GM20000 (cell line): Measurements from ENCODE around the gene CDCP1.
"Not testable (repeated sequence)": the region's sequence is repeated elsewhere in the genome, so short reads cannot be mapped to it uniquely, and the experiment has no call there.

Experiments used
- DNase-seq: peaks from one replicate; pipeline ENCODE4 v3.0.0; 2012; ENCODE audit warnings: low spot score
- TF ChIP-seq, protein P1 (sequence below): IDR thresholded peaks from 2 replicates; pipeline ENCODE4 v1.5.1; 2012; ENCODE audit warnings: mild to moderate bottlenecking, control low read depth; ENCODE audit errors: extremely low read depth, missing control alignments

Gene CDCP1

GRCh38 chr3:45078910-45079522 is 67.2 kb downstream of the CDCP1 start:
- no peak for DNase-seq

GRCh38 chr3:45078256-45078655 is 67.9 kb downstream of the CDCP1 start:
- not testable (repeated sequence) for DNase-seq

More at GRCh38 chr3:45078910-45079522, 67.2 kb downstream of the CDCP1 start:
- TF ChIP-seq, protein P1, sequence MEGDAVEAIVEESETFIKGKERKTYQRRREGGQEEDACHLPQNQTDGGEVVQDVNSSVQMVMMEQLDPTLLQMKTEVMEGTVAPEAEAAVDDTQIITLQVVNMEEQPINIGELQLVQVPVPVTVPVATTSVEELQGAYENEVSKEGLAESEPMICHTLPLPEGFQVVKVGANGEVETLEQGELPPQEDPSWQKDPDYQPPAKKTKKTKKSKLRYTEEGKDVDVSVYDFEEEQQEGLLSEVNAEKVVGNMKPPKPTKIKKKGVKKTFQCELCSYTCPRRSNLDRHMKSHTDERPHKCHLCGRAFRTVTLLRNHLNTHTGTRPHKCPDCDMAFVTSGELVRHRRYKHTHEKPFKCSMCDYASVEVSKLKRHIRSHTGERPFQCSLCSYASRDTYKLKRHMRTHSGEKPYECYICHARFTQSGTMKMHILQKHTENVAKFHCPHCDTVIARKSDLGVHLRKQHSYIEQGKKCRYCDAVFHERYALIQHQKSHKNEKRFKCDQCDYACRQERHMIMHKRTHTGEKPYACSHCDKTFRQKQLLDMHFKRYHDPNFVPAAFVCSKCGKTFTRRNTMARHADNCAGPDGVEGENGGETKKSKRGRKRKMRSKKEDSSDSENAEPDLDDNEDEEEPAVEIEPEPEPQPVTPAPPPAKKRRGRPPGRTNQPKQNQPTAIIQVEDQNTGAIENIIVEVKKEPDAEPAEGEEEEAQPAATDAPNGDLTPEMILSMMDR = no peak

DNA sequence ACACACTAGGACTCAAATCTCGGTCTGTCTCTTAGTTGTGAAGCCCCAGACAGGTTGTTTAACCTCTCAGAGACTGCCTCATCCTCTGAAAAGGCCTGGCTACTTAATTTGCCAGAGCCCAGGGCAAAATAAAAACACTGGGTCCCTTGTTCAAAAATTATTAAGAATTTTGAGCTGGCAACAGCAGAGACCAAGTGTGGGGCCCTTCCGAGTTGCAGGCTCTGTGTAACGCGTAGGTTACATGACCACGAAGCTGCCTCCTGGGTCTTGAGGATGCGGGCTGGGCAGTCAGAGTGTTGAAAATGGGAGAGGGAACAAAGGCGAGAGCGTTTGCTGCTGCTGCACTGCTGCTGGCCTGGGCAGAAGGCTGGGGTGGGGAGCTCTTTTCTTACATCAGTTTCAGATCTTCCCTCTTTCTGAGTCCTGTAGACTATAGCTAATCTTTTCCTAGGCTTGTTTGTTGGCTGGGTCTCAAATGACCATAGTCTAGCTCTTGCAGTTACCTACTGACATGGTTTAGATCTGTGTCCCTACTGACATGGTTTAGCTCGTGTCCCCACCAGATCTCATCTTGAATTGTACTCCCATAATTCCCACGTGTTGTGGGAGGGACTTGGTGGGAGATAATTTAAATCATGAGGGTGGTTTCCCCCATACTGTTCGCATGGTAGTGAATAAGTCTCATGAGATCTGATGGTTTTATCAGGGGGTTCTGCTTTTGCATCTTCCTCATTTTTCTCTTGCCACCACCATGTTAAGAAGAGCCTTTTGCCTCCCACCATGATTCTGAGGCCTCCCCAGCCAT is 70.2 kb downstream of the CDCP1 start:
- TF ChIP-seq, protein P1 = no peak

GRCh38 chr3:45071075-45071474 is 75.1 kb downstream of the CDCP1 start:
- no peak for DNase-seq
- TF ChIP-seq, protein P1 = no peak

More for the DNA sequence above, 70.2 kb downstream of the CDCP1 start:
- DNase-seq = no peak

DNA sequence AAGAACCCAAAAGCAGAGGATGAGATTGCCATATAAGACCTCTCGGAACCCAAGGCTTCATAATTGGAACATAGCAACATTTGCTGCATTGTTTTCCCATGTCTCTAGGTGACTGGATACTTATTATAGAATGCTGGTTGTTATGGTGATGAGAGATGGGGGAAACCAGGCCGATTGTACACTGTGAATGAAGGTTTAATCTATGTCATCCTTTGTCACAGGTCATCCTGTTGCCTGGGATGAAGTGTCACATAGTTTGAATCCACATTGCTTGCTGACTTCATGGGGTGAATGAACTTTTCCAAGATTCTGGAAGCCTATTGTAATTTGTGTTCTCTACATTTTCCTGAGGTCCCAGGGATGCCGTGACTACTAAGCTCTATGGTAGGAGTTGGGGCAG is 78.2 kb downstream of the CDCP1 start:
- TF ChIP-seq, protein P1 = no peak
- DNase-seq = no peak

DNA sequence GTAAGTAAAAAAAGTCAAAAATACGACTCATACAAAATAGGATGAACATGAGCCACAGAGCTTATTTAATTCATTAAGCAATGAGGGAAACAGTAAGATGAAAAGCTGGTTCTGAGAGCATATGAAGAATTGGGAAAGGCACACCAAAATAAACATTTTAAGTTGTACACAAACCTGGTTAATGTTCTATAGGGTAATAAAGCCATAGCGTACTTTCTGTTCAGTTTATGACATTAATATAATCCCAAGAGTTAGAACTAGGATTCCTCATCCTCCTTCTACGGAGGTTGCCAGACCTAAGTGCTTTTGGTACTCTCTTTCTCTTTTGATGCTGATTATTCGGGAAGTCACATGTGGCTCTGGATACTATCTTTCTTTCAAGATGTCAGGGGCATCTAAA is 78.7 kb downstream of the CDCP1 start:
- no peak for DNase-seq
- TF ChIP-seq, protein P1 = no peak

DNA sequence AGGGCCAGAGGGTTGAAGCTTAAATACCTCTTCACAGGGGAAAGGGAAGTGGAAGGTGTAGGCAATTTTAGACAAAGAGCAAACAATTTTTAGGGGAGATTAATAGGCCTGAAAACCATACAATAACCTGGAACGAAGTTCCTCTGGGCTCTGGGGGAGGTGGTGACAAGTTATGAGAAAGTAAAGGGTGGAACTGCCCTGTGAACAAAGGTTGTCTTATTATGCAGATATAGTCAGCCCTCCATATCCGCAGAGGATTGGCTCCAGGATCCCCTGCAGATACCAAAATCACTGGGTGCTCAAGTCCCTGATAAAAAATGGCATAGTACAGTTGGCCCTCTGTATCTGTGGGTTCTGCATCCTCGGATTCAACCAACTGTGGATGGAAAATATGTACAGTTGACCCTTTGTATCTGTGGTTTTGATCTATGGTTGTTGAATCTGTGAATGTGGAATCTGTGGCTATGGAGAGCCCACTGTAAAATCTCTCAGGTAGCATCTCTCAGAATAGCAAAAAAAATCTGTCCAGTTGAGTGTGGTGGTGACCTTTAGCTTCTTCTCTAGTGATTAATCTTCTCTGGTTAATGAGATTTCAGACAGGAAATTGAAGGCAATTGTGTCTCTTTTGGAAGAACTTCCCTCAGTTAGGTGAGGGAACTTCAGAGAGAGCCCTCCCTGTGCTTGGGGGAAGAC is 79.9 kb downstream of the CDCP1 start:
- TF ChIP-seq, protein P1 = no peak
- DNase-seq = no peak
